IPS-18c (cell line): ENCODE data around the gene WDR43.

Experiments used
- H3K4me3 ChIP-seq: 2 replicates; pipeline ENCODE4 v1.7.0; 2013; ENCODE audit warnings: low read depth, mild to moderate bottlenecking, low read length, moderate library complexity; ENCODE audit not compliant: insufficient read depth
- H3K9me3 ChIP-seq: one replicate; pipeline ENCODE4 v1.6.1; 2013; ENCODE audit warnings: mild to moderate bottlenecking, low read length, moderate library complexity; ENCODE audit not compliant: control insufficient read depth, insufficient read depth

The WDR43 gene

GRCh38 chr2:28904802-28905457 lies 10.5 kb downstream of the WDR43 start:
- Histone ChIP-seq H3K4me3 (no peak overlapping the region), H3K9me3 (no peaks in the 10 kb centered on the region)

- H3K9me3 ChIP-seq, result no peaks in the 10 kb centered on the region
- H3K4me3 ChIP-seq, result no peak overlapping the region
Observed at GRCh38 chr2:28905533-28905932, 11.1 kb downstream of the WDR43 start.

GRCh38 chr2:28906376-28906775 lies 11.9 kb downstream of the WDR43 start:
- H3K9me3 ChIP-seq, result no peaks in the 10 kb centered on the region
- no peak overlapping the region for H3K4me3 ChIP-seq

GRCh38 chr2:28906821-28907220 lies 12.4 kb downstream of the WDR43 start:
- Histone ChIP-seq H3K4me3 (no peak overlapping the region), H3K9me3 (no peaks in the 10 kb centered on the region)

GRCh38 chr2:28908172-28908571 lies 13.7 kb downstream of the WDR43 start:
- no peak overlapping the region for H3K4me3 ChIP-seq
- no peaks in the 10 kb centered on the region for H3K9me3 ChIP-seq

GRCh38 chr2:28909655-28910353 lies 15.3 kb downstream of the WDR43 start:
- H3K4me3 ChIP-seq, result no peak overlapping the region
- H3K9me3 ChIP-seq, result no peaks in the 10 kb centered on the region

- Histone ChIP-seq H3K9me3 (no peaks in the 10 kb centered on the region), H3K4me3 (no peak overlapping the region)
Observed at GRCh38 chr2:28915939-28916338, 21.5 kb downstream of the WDR43 start.

- Histone ChIP-seq H3K4me3 (no peak overlapping the region), H3K9me3 (no peaks in the 10 kb centered on the region)
Observed at GRCh38 chr2:28926847-28927246, 32.4 kb downstream of the WDR43 start.

GRCh38 chr2:28927469-28927868 lies 33.0 kb downstream of the WDR43 start:
- Histone ChIP-seq H3K4me3 (no peak overlapping the region), H3K9me3 (no peaks in the 10 kb centered on the region)

GRCh38 chr2:28927878-28928277 lies 33.4 kb downstream of the WDR43 start:
- Histone ChIP-seq H3K4me3 (no peak overlapping the region), H3K9me3 (no peaks in the 10 kb centered on the region)

- H3K9me3 ChIP-seq, result no peaks in the 10 kb centered on the region
- no peak overlapping the region for H3K4me3 ChIP-seq
Observed at GRCh38 chr2:28929581-28929980, 35.1 kb downstream of the WDR43 start.

- H3K4me3 ChIP-seq, result no peak overlapping the region
- H3K9me3 ChIP-seq, result no peaks in the 10 kb centered on the region
Observed at GRCh38 chr2:28930205-28930604, 35.7 kb downstream of the WDR43 start.

GRCh38 chr2:28934769-28935168 lies 40.3 kb downstream of the WDR43 start:
- Histone ChIP-seq H3K9me3 (no peaks in the 10 kb centered on the region), H3K4me3 (no peak overlapping the region)

- H3K9me3 ChIP-seq, result no peaks in the 10 kb centered on the region
- no peak overlapping the region for H3K4me3 ChIP-seq
Observed at GRCh38 chr2:28941008-28941407, 46.5 kb downstream of the WDR43 start.

GRCh38 chr2:28944535-28945248 lies 50.2 kb downstream of the WDR43 start:
- Histone ChIP-seq H3K9me3 (peaks cover 3% of the 10 kb centered on the region), H3K4me3 (no peak overlapping the region)

GRCh38 chr2:28948160-28948559 lies 53.7 kb downstream of the WDR43 start:
- H3K9me3 ChIP-seq, result peaks cover 3% of the 10 kb centered on the region
- no peak overlapping the region for H3K4me3 ChIP-seq

GRCh38 chr2:28949190-28949589 lies 54.7 kb downstream of the WDR43 start:
- Histone ChIP-seq H3K9me3 (peaks cover 3% of the 10 kb centered on the region), H3K4me3 (no peak overlapping the region)

- Histone ChIP-seq H3K9me3 (peaks cover 3% of the 10 kb centered on the region), H3K4me3 (no peak overlapping the region)
Observed at GRCh38 chr2:28949617-28950305, 55.3 kb downstream of the WDR43 start.
